Stimulated activated CD4-positive, alpha-beta T cell treated with anti-CD3 and anti-CD28 coated beads, Interleukin-1b, Interleukin-23, amount 100 ng/mL, for 1 hour (primary cell): ENCODE data around the gene GHDC.
"Not testable (repeated sequence)": the region's sequence is repeated elsewhere in the genome, so short reads cannot be mapped to it uniquely, and the experiment has no call there.

Source experiments
- DNase-seq, 2 donors: peaks; one replicate each; pipeline ENCODE4 v3.0.0-alpha.2; 2020; ENCODE audit warnings: low read depth in 2 of 2

GHDC gene

GRCh38 chr17:42153919-42154742 lies 40.2 kb downstream of the GHDC start:
- DNase-seq = no peak

- no peak for DNase-seq
These were observed 47.2 kb downstream of the GHDC start for GRCh38 chr17:42146911-42147607.

GRCh38 chr17:42143138-42143537 lies 51.2 kb downstream of the GHDC start:
- DNase-seq = not testable (repeated sequence)

GRCh38 chr17:42142371-42142896 lies 51.9 kb downstream of the GHDC start:
- no peak for DNase-seq

GRCh38 chr17:42141382-42141781 lies 52.9 kb downstream of the GHDC start:
- no peak for DNase-seq

- not testable (repeated sequence) for DNase-seq
These were observed 53.6 kb downstream of the GHDC start for GRCh38 chr17:42140690-42141089.
